Activated CD8-positive, alpha-beta memory T cell treated with anti-CD3 and anti-CD28 coated beads, Interleukin-2, amount 50 U/mL, for 1 hour (primary cell): Measurements from ENCODE around the gene ADARB1.
"Not testable (repeated sequence)": the region's sequence is repeated elsewhere in the genome, so short reads cannot be mapped to it uniquely, and the experiment has no call there.

Experiments
- DNase-seq: peaks from one replicate; pipeline ENCODE4 v3.0.0-alpha.2; 2020; ENCODE audit errors: extremely low read depth

Gene ADARB1

DNA sequence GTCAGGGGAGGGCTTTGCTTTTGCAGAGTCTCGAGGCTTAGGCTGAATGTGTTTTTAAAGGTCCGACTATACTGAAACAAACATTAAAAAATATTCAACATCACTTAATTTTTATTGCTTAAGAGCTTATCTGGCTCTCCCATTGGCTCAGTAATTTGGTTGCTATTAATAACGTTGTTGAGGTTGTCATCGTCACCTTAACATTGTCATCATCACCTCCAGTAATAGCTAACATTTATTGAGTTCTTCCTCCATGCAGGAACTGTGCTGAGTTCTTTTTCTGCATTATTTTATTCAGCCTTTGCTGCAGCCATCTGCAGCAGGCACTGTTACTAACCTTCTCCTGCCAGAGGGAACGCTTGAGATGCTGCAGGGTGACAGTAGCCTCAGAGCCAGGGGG lies 40.1 kb downstream of the ADARB1 start:
- no peak for DNase-seq

DNA sequence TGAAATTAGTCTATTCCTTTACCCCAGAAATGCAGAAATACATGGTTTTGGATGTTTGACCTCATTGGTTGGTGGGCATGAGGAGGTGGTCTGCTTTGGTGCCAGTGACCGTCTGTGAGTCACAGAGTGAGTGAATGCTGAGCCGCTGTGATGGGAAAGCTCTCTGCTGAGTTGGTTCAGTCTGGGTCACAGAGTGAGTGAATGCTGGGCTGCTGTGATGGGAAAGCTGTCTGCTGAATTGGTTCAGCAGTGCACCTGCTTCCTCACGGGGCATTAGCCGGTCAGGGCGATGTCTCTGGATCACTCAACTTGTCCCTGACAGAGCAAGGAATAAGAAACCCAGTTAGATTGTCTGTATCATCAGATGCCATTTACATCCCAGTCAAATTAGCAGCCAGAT lies 40.8 kb downstream of the ADARB1 start:
- DNase-seq: no peak

DNA sequence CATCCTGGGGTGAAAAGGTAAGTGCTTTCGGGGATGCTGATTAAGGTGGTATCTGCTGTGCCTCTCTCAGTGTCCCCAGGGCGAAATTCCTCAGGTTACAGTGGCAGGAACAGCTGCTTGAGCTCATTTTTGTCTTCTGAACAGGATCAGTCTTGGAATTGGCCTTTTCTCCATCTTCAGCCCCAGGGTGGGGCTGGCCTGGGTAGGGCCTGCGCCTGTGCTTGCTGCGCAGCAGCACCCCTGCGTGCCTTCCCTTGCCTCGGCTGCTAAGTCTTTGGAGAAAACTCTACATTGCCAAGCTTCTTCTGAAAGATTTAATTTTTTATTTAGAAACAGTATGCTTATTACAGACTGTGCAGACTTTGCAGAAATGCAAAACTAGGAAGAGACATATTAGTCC lies 41.7 kb downstream of the ADARB1 start:
- DNase-seq: no peak

DNA sequence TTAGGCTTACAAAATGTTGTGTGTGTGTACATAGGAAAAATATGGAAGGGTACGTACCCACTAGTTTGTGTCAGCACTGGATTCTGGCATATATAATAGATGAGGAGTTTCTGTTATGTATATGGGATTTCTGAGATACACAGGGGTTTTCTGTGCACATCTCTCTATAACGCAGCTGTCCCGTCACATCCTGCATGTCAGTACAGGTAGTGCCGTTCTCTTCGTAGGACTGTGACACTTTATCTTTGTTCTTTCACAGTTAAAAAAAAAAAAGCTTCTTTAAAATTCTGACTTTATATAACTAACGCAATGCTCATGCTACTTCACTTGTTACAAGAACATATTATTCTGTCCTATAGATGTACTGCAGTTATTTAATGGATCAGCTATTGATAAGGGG lies 42.9 kb downstream of the ADARB1 start:
- no peak for DNase-seq

DNA sequence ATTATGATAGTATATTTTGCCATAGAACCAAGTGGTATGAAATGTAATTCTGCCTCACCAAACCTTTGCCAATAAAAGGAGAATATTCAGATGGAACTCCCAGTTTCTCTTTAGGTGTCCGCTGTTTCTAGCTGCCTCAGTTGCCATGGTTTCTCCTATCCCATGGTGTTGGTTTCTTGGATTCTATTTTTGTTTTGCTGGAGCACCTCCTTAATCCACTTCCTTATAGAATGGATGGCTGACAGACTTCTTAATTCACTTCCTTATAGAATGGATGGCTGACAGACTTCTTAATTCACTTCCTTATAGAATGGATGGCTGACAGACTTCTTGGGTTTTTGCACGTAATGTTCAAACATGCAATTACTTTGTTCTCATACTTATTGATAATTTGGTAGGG lies 43.7 kb downstream of the ADARB1 start:
- no peak for DNase-seq

DNA sequence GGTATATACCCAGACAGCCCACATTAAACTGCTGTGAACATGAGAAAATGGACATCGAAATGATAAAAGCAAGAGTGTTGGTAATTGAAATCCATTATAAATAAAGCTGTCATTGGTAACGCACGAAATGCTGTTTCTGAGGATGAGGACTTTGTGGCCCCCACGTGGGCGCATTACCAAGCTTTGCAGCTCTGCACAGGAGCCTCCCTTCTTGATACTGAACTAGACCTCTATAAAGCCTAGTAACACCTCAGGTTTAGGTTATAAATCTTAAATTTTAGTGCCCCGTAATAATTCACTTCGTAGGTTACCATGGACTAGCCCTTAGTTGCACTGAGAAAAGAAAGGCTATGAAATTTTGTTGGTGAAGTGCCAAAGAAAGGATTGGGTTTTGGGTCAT lies 45.4 kb downstream of the ADARB1 start:
- DNase-seq: no peak

DNA sequence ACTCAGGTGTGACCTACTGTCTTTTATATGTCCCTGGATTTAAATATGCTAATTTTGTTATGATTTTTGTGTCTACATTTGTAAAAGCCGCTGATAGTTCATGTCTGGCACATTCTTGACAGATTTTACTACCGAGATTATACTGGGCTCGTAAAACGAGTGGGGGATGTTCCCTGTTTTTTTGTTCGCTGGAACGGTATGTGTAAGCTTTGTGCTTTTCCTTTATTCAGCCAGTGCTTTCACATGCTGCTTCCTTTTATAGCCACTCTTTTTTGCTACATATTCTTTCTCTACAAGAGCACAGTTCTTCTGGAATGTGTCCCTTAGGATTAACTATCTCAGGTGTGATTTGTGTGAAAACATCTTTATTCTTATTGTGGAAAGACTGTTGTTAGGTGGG lies 46.6 kb downstream of the ADARB1 start:
- DNase-seq: no peak

DNA sequence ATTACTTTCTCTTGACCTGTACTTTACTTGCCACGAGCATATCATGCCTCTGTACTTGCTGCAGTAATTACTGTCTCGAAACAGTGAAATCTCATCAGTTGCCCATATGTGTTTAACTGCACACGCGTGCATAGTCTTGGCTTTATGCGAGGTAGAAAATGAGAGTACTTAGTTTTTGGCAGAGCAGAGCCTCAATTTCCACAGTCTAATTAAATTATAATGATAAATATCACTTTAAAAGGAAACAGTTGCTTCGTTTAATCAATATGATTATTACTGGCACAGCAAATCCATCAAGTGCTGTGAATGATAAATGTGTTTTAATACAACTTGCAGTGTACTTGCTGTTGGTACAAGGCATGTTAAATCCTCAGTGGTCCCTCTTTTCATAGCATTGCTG lies 47.6 kb downstream of the ADARB1 start:
- DNase-seq: no peak

DNA sequence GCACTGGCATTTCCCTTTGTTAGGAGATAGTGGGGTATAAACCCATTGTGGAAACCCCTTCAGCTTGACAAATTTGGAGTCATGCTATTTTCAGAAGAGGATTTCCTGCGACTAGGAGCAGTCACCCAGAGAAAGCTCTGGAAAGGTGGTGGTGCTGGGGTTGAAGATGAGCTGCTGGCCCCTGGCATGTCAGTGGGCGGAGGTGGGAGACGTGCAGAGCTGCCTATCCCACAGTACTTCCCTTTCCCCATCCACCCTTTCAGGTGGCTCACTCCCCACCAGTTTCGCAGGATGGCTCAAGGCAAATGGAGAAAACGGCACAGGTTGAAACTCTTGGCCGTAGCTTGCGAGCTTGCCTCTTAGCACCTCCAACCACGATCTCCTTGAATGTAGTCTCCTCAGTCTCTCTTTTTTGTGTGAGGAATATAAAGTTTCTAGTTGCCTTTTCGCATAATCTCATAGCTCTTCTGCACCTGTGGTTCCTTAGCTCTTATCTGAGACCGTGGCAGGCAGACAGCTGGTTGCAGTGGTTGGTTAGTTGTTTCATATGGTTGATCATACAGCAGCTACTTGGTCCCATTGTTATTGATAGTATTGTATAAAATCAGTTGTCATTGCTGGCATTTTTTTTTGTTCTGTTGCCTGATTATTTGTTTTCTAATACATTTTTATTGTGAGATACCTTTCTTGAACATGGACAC lies 48.2 kb downstream of the ADARB1 start:
- no peak for DNase-seq

DNA sequence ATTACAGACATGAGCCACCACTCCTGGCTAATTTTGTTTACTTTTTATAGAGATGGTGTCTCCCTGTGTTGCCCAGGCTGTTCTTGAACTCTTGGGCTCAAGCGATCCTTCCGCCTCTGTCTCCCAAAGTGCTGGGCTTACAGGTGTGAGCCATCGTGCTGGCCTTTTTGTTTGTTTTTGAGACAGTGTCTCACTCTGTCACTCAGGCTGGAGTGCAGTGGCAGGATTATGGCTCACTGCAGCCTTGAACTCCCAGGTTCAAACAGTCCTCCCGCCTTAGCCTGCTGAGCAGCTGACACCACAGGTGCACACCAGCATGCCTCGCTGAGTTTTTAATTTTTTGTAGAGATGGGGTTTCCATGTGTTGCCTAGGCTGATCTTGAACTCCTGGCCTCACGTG lies 49.1 kb downstream of the ADARB1 start:
- DNase-seq: no peak

DNA sequence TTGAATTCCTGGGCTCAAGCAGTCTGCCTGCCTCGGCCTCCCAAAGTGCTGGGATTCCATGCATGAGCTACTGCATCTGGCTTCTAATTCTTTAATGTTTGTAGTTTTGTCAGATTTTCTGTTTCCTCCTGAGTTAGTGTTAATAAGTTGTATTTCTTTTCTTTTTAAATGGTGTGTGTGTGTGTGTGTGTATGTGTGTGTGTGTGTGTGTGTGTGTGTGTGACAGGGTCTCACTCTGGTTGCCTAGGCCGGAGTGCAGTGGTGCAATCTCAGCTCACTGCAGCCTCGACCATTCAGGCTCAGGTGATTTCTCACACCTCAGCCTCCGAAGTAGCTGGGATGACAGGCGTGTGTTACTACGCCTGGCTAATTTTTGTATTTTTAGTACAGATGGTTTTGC lies 50.2 kb downstream of the ADARB1 start:
- DNase-seq: no peak

DNA sequence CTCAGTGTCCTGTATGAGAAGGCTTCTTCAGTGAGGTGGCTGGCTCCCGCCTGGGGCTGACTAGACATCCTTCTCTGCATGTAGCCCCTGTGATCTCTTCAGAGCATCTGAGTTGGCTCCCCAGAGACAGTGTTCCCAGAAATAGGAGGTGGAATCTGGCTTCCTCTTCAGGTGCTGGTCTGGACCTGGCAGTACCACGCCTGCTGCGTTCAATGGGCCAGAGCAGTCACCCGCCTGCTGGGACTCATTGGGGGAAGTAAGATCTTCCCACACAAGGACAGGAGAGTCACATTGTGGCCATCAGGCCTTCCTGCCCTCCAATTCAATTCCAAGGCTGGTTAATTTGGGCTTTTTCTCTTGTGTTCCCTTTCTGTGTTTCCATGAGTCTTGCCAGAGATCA lies 51.0 kb downstream of the ADARB1 start:
- no peak for DNase-seq

DNA sequence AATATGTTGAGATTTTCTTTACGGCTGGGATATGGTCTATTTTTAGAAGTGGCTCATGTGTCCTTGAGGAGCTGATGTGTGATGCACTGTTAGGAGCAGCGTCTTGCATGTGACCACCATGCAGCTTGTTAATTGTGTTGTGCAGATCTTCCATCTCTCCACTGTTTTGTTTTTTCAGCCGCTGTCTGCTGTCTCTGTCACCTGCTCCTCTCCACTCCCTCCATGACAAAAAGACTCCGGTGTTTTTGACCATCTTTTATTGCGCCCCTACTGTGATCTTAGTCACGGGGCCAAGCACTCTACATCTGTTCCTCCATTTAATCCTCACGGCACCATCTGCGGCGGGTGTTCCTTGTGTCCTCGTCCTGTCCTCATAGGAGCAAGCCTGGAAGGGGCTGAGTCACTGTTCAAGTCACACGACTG lies 51.8 kb downstream of the ADARB1 start:
- DNase-seq: no peak

DNA sequence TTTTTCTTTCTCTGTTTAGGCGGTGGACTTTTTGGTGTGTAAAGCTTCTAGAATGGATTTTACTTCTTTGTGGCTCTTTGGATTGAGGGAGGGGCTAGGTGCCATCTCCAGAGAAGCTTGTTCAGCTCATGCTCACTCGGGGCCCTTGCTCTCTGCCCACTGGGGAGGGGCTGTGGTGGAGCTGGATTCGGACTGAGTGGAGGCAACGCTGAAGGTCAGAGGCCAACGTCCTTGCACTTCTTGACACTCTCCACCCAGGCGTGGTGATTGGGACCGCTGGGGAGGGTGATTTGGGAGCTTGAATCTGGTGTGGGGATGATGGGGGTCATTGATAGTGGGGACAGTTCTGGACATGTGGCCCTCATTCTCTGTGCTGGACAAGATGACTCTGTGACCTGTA lies 52.6 kb downstream of the ADARB1 start:
- no peak for DNase-seq

DNA sequence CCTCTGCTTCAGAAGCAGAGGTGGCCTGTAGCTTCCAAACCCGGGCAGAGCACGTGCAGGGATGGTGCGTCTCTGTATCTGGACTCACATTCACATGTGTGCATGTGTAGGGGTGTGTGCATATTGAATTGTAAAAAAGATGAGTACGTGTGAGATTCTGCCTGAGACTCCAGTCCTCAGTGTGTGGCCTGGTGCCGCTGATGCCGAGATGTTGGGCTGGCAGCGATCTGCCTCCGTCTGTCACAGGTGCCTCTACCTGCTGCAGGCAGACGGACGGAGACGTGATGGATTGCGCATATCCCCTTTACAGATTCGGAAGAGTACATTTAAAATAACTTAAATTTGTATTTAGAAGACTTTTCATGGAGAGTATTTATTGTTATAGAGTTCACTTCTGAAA lies 53.6 kb downstream of the ADARB1 start:
- no peak for DNase-seq

DNA sequence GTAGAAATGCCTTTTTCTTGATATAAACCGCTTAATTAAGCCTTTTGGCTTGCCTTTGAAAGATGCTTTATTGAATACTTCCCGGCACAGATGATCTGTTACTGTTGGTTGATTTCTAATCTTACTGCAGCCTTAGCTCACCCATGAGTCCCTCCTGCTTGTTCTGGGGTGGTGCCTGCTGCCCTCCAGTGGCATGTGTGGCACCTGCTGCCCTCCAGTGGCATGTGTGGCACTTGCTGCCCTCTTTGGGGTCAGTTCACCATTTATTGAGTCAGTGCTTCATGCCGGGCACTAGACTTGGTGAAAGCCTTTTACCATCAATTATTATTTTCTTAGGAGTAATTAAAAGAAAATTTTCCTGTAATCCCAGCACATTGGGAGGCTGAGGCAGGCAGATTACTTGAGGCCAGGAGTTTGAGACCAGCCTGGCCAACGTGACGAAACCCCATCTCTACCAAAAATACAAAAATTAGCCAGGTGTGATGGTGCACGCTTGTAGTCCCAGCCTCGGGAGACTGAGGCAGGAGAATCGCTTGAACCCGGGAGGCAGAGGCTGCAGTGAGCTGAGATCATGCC lies 54.3 kb downstream of the ADARB1 start:
- DNase-seq: peak; percentile 57

DNA sequence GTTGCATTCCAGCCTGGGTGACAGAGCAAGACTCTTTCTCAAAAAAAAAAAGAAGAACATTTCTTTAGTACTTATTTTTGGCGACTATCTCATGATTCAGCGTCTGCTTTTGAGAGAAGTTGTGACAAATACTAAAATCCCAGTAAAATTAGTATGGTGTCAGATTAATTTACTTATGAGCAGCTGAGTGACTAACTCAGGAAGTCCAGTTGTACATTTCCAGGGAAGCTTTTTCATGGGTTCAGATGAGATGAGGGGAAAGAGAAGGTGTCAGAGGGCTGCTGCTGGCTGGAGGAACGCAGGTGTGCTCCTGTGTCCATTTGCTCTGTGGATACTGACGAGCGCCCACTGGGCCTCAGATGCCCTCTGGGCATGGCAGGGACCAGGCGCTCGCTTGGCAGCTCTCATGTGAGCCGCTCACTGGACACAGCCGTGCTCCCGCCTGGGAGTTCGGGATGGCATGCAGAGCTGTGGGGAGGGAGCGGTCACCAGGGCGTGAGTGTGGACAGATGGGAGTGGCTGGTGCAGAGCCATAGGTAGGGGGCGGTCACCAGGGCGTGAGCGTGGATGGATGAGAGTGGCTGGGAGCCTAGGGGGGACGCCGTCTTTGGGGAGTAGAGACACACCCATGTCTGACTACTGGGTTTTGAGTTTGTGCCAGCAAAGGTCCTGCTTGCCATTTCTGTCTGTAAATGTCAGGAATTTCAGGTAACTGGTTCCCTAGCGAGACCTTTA lies 55.0 kb downstream of the ADARB1 start:
- DNase-seq: no peak

DNA sequence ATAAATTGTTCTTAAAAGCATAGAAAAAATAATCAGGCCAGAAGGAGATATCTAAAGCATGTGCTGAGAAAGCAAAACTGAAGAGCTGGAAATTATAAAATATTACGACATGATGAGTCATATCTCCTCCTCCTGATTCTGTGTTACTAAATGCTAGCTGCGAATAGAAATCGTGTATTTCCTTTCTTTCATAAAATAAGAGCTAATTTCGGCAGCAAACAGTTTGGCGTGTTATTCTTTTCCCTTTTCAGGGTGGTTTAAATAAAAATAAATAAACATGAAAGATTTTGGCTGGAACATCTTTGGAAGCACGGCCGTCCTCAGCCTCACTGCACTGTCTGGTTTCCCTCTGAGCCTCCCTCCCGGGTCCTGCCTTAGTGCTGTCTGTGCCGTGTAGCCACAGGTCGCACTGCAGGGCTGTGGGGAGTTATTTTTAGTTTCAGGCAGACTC lies 56.0 kb downstream of the ADARB1 start:
- DNase-seq: no peak

DNA sequence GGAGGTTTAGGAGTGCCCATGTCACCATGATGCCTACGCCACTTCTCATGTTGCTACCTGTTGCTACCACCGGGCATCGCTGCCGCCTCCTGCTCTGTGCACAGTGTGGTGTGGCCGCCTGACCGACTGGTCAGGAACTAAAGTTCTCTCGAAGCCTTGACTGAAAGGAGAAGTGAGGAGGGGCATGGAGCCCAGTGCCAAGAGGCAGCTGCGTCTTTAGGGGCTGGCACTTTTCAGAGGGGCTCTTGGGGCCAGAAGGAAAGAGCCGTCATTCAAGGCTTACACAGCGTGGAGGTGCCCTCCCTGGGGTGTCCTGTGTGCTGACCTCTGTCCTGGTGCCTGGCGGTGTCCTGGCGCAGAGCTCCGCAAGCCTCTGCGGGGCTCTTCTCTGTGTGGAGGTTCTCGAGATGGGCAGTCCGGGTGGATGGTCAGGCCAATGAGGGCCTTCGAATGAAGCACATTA lies 57.2 kb downstream of the ADARB1 start:
- DNase-seq: no peak

DNA sequence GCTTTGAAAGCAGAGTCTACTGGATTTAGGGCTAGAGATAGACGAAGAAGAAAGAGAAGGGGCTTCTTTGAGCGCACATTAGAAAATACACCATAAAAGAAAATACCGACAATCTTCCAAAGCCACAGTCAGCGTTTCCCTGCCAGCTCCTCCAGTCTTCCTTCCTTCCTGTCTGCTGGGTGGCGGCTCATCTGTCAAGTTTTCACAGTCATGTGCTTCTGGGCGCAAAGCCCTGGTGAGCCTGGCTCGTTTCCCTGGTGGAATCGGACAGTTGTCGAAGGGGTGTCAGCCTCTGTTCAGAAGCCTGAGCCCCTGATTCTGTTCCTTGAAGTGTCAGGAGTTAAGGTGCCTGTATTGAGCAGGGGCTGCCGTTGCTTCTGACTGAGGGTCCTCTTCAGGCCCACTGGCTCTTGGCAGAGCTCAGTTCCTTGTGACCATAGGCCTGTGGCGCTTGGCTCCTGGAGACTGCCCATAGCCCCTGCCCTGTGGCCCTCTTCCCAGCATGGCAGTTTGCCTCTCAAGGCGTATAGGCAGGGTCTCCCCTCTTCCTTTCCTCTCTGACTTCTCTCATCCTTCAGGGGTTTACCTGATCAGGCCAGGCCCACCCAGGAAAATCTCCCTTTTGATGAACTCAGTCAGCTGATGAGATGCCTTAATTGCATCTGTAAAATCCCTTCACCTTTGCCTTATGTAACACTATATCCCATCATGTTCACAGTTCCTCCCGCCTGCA lies 58.6 kb downstream of the ADARB1 start:
- no peak for DNase-seq

DNA sequence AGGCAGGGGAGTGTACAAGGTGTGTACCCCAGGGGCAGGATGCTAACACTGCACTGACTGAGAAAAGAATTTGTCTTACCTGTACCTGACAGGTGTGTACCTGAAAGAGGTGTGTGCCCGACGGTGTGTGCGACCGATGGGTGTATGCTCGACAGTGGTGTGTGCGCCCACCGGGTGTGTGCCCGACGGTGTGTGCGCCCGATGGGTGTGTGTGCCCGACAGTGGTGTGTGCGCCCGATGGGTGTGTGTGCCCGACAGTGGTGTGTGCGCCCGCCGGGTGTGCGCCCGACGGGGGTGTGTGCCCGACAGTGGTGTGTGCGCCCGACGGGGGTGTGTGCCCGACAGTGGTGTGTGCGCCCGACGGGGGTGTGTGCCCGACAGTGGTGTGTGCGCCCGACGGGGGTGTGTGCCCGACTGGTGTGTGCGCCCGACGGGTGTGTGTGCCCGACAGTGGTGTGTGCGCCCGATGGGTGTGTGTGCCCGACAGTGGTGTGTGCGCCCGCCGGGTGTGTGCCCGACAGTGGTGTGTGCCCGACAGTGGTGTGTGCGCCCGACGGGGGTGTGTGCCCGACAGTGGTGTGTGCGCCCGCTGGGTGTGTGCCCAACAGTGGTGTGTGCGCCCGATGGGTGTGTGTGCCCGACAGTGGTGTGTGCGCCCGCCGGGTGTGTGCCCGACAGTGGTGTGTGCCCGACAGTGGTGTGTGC lies 59.3 kb downstream of the ADARB1 start:
- not testable (repeated sequence) for DNase-seq
